Activated CD8-positive, alpha-beta memory T cell treated with anti-CD3 and anti-CD28 coated beads, Interleukin-2, amount 50 U/mL, for 24 hours (primary cell): ENCODE data around the gene SORCS2.

Experiments used
- DNase-seq: peaks from one replicate; pipeline ENCODE4 v3.0.0-alpha.2; 2020; ENCODE audit errors: extremely low read depth

SORCS2 gene

DNA sequence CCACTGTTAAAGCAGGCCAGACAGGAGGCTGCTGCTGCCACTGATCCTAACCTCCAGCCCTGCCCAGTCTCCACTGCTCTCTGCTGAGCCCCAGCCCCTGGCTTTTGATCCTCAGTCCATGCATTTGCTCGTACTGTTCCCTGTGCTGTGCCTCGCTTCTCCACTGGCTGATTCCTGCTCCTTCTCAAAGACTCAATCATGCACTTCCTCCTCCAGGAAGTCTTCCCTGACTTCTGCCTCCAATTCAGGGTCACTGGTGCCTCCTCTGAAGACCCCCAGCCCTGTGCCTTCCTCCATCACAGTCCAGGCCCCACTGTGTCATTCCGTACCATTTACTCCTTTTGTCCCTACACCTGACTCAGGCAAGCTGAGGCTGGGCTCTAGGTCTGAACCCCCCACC lies 473.0 kb downstream of the SORCS2 start:
- DNase-seq, result no peak

GRCh38 chr4:7666011-7666410 lies 473.7 kb downstream of the SORCS2 start:
- DNase-seq, result no peak

DNA sequence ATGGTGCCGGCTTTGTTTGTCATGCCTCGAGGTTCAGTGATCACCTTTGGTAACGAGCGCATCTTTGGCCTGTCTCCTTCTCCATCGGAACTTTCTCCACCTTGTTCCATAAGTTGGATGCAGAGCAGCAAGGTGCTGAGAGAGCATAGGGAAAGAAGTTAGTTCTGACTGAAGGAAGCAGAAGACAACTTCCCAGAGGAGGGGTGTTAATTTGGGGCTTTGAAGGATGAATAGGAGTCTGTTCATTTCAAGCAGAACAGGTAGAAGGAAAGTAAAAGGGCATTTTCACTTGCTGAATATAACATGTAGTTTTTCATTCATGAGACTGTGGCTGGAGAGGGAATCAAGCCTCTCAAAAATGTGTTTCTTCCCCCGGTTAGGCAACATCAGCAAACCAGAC lies 474.4 kb downstream of the SORCS2 start:
- no peak for DNase-seq

GRCh38 chr4:7668271-7668670 lies 475.9 kb downstream of the SORCS2 start:
- DNase-seq, result no peak

- DNase-seq, result no peak
These were observed 476.5 kb downstream of the SORCS2 start for GRCh38 chr4:7668826-7669225.

DNA sequence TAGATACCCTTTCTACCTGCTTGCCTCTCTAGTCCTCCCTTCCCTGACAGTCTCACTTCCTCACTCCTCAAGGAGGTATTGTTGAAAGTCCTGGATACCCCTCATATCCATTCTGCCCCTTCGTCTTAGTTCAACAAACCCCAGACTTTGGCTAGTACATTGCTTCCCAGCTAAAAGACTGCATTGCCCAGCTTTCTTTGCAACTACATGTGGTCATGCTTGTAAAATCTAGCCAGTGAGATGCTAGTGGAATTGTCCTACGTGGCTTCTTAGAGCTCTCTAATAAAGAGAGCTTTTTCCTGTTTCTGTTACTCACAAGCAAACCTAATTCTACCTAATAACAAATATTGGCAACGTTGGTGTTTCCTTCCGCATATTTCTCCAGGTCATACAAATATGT lies 480.3 kb downstream of the SORCS2 start:
- no peak for DNase-seq

GRCh38 chr4:7673121-7673520 lies 480.8 kb downstream of the SORCS2 start:
- DNase-seq, result no peak

GRCh38 chr4:7674706-7675105 lies 482.4 kb downstream of the SORCS2 start:
- DNase-seq, result no peak

GRCh38 chr4:7675136-7675535 lies 482.8 kb downstream of the SORCS2 start:
- no peak for DNase-seq

DNA sequence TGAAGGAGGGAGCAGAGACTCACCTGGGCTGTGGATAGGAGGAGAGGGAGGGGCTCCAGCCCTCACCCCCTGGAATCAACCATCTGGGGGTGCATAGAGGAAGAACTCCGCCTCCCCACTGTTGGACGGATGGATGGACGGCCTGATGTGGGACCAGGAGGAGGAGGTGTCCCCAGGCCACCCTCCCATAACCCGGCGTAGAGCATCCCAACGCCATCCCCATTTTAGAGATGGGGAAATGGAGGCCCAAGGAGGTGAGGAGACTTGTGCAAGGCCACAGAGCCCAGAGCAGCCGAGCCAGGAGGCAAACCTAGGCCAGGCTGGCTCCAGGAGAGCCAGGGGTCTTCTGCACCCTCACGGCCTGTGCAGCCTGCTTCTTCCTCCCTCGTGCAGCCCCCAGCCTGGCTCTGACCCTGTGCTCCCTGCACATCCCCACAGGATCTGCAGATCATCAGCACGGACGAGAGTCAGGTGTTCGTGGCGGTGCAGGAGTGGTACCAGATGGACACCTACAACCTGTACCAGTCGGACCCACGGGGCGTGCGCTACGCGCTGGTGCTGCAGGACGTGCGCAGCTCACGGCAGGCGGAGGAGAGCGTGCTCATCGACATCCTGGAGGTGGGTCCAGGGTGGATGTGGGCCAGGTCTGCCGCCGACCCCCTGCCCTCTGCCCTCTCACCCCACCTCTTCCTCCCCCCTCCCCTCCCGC lies 483.4 kb downstream of the SORCS2 start:
- DNase-seq, result no peak

DNA sequence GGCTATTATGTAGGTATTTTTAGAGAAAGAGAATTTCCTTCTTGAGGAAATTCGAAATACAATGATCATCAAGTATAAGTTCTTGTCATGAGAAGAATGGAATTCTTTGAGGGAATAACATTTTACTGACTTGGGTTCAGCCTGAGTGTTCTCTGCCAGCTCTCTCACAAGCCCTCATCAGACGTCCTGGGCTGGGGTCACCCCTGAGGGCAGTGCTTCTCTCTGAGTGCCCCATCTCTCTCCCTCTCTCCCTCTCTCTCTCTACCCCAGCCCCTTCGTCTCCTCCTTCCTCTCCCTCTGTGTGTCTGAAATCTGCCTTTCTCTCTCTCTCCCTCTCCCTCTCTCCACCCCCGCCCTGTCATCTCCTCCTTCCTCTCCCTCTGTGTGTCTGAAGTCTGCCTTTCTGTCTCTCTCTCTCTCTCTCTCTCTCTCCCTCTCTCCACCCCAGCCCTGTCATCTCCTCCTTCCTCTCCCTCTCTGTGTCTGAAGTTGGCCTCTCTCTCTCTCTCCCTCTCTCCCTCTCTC lies 484.1 kb downstream of the SORCS2 start:
- no peak for DNase-seq

- no peak for DNase-seq
These were observed 484.7 kb downstream of the SORCS2 start for GRCh38 chr4:7677086-7677485.

DNA sequence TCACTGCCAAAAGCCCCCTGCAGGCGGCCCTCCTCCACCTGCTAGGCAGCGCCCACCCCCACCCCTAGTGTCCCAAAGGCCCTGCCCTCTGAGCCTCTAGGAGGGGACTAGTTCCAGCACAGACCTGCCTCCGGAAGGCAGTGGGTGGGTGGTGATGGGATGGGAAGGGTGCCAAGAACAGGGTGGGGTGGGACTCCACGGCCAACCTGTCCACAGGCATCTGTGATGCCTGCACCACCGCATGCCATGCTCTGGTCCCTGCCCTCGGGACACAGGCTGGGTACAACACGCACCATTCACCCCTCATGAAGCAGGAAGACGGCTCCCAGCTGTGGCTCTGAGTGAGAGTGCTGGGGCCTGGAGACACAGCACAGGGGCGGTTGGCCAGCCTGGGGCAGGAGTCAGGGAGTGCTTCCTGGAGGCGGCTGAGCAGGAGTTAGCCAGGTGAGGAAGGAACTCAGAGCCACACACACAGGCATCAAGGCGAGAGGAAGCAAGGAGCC lies 485.5 kb downstream of the SORCS2 start:
- DNase-seq, result no peak

- DNase-seq, result no peak
These were observed 486.0 kb downstream of the SORCS2 start for GRCh38 chr4:7678318-7678852.

DNA sequence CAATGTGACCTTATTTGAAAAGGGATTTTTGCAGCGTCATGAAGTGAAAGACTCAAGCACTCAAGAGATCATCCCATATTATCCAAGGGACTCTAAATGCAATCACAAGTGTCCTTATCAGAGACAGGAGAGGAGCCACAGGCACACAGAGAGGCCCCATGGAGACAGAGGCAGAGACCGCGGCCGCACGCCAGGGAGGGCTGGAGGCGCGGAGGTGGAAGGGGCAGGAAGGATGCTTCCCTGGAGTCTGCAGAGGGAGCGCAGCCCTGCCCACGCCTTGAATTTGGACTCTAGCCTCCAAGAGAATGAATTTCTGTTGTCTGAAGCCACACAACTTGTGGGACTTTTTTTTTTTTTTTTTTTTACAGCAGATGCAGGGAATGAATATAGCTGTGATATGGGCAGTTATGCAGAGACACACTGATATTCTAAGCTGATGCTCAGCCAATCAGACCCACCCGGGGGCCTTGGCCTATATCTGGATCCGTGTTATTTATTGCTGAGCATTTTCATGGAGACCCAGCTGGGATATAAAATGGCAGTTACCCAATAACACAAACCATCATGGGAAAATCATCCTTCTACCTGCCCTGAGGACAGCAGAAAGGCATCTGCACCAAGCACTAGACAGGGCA lies 487.2 kb downstream of the SORCS2 start:
- DNase-seq, result no peak

- DNase-seq, result no peak
These were observed 487.8 kb downstream of the SORCS2 start for GRCh38 chr4:7680106-7680505.

- DNase-seq, result no peak
These were observed 488.4 kb downstream of the SORCS2 start for GRCh38 chr4:7680731-7681130.

GRCh38 chr4:7683126-7683703 lies 490.9 kb downstream of the SORCS2 start:
- DNase-seq, result no peak

DNA sequence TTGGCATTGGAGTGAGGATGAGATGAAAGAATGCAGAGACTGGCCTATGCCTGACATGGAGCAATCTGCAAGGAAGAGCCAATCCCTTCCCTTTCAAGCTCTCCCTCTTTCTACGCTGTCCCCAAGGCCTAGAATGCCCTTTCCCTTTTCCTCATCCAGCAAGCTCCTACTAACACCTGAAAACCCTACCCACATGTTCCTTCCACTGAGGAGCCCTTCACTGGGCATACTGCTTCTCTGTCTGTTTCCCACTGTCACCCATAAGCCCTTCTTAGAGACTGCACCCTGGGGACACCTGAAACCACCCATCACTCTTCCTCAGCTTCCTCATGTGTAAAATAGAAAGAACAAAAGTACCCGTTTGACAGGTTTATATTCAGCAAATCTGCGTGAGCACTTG lies 492.0 kb downstream of the SORCS2 start:
- no peak for DNase-seq

GRCh38 chr4:7686070-7686870 lies 493.9 kb downstream of the SORCS2 start:
- DNase-seq, result no peak

DNA sequence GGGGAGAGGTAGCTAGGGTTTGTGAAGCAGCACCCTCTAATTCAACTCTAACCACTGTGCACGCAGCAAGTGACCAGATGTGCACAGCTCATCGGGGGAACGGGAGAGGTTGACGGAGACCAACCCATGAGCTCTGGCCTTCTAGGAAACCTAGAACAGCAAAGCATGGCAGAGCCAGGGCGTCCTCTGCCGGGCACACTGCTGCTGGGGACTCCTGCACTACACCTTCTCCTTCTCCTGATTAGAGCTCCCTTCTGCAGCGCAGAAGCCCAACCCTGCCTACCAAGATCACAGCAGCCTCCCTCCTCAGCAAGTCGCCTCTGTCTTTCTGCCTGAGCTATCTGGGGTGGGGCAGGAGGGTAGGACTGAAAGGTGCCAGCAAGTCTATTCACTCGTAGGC lies 494.7 kb downstream of the SORCS2 start:
- DNase-seq, result no peak

DNA sequence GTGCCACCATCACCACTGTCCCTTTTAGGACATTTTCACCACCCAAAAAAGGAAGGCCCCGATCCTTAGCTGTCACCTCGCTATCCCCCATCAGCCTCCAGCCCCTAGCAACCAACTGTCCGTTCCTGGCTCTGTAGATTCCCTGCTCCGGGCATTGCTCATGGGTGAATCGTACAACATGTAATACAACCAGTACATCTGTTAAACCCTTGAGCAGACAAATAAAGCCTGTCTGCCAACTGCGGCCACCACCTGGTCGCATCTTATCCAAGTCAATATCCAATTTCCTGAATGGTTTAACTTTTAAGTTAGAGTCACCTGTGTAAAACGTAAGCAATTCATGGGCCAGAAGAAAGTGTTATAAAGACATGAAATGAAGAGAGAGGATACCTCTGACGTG lies 495.5 kb downstream of the SORCS2 start:
- no peak for DNase-seq
